DOHH2 (cell line): ENCODE results near the gene YTHDF1.

Source experiments
- H3F3A ChIP-seq: fragments of 200-600 bp; sonication (generic), shearing (Covaris generic); 2 replicates; pipeline ENCODE4 v1.6.0; 2016; ENCODE audit warnings: antibody characterized with exemption, mild to moderate bottlenecking; ENCODE audit not compliant: control insufficient read depth, insufficient read depth
- H3K27ac ChIP-seq: fragments of 200-600 bp; sonication (generic); 2 replicates; pipeline ENCODE4 v1.5.1; 2014; ENCODE audit warnings: low read depth, mild to moderate bottlenecking, low read length, moderate library complexity
- H3K27me3 ChIP-seq: fragments of 200-600 bp; sonication (generic); 2 replicates; pipeline ENCODE4 v1.6.1; 2014; ENCODE audit warnings: mild to moderate bottlenecking, low read length, mixed read lengths; ENCODE audit not compliant: control insufficient read depth
- H3K36me3 ChIP-seq: fragments of 200-600 bp; sonication (generic); 2 replicates; pipeline ENCODE4 v1.6.1; 2014; ENCODE audit warnings: mild to moderate bottlenecking, low read length, moderate library complexity, mixed read lengths; ENCODE audit not compliant: control insufficient read depth
- H3K4me1 ChIP-seq: fragments of 200-600 bp; sonication (generic); 2 replicates; pipeline ENCODE4 v1.6.1; 2014; ENCODE audit warnings: mild to moderate bottlenecking, low read length, mixed read lengths; ENCODE audit not compliant: control insufficient read depth
- H3K4me2 ChIP-seq: fragments of 200-600 bp; sonication (generic); 2 replicates; pipeline ENCODE4 v1.6.0; 2014; ENCODE audit warnings: mild to moderate bottlenecking, low read length, moderate library complexity
- H3K4me3 ChIP-seq: fragments of 200-600 bp; sonication (generic); 2 replicates; pipeline ENCODE4 v1.5.1; 2014; ENCODE audit warnings: mild to moderate bottlenecking, low read length, mixed read lengths
- H3K79me2 ChIP-seq: fragments of 200-600 bp; sonication (generic); 2 replicates; pipeline ENCODE4 v1.6.1; 2014; ENCODE audit warnings: mild to moderate bottlenecking, low read length, mixed read lengths; ENCODE audit not compliant: control insufficient read depth
- H3K9me2 ChIP-seq: fragments of 200-600 bp; sonication (generic); replicated peaks from 2 replicates; pipeline ENCODE4 v1.6.1; 2014; ENCODE audit warnings: mild to moderate bottlenecking, low read length, mixed read lengths; ENCODE audit not compliant: control insufficient read depth
- H3K9me3 ChIP-seq: fragments of 200-600 bp; sonication (generic); 2 replicates; pipeline ENCODE4 v1.6.1; 2014; ENCODE audit warnings: antibody characterized with exemption, low read length, mixed read lengths; ENCODE audit not compliant: control insufficient read depth, insufficient read depth
- H4K20me1 ChIP-seq: fragments of 200-600 bp; sonication (generic); 2 replicates; pipeline ENCODE4 v1.6.0; 2014; ENCODE audit warnings: low read depth, mild to moderate bottlenecking, antibody characterized with exemption, low read length, moderate library complexity; ENCODE audit not compliant: control insufficient read depth, insufficient read depth
- CTCF ChIP-seq: fragments of 200-600 bp; sonication (generic); IDR thresholded peaks from one replicate; pipeline ENCODE4 v1.5.1; 2014; ENCODE audit warnings: antibody characterized with exemption, mild to moderate bottlenecking, low read depth, low read length; ENCODE audit not compliant: poor library complexity, severe bottlenecking
- EZH2phosphoT487 ChIP-seq: fragments of 200-600 bp; sonication (generic); IDR thresholded peaks from 2 replicates; pipeline ENCODE4 v1.6.1; 2017; ENCODE audit warnings: borderline replicate concordance, mild to moderate bottlenecking, antibody characterized with exemption, low read length, moderate library complexity, mixed read lengths

Gene YTHDF1

DNA sequence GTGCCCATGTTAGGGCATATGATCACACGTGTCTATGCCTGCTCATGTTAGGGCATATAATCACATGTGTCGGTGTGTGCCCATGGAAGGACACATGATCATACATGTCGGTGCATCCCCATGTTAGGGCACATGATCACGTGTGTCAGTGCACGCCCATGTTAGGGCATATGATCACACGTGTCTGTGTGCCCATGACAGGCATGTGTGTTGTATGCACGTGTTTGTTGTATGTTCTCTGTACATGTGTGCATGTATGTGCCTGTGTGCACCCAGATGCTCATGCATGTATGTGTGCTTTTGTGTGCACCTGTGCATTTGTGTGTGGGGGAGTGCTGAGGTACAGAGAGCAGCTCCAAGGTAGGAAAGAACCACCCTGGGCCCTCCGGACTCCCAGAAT is 29.8 kb downstream of the YTHDF1 start:
- Histone ChIP-seq H3K4me2 (no peak overlapping the region), H3F3A (no peaks in the 10 kb centered on the region), H3K9me3 (peaks cover 8% of the 10 kb centered on the region; the same call in 1 of the 2 replicates), H3K79me2 (no peaks in the 10 kb centered on the region), H3K9me2 (no peaks in the 10 kb centered on the region), H4K20me1 (no peaks in the 10 kb centered on the region), H3K36me3 (no peaks in the 10 kb centered on the region), H3K27ac (no peak overlapping the region), H3K4me1 (no peaks in the 10 kb centered on the region), H3K27me3 (peaks cover 3% of the 10 kb centered on the region), H3K4me3 (no peak overlapping the region)
- TF ChIP-seq CTCF (no peak), EZH2phosphoT487 (no peak)

DNA sequence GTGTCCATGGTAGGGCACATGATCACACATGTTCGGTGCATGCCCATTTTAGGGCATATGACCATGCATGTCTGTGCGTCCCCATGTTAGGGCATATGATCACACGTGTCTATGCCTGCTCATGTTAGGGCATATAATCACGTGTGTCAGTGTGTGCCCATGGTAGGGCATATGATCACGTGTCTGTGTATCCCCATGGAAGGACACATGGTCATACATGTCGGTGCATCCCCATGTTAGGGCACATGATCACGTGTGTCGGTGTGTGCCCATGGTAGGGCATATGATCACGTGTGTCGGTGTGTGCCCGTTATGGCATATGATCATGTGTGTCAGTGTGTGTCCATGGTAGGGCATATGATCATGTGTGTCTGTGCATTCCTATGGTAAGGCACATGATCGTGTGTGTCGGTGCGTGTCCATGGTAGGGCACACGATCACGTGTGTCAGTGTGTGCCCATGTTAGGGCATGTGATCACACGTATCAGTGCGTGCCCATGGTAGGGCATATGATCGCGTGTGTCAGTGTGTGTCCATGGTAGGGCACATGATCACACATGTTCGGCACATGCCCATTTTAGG is 30.6 kb downstream of the YTHDF1 start:
- no peak overlapping the region for H3K27ac ChIP-seq
- H3K79me2 ChIP-seq = no peaks in the 10 kb centered on the region
- no peak overlapping the region for H3K4me3 ChIP-seq
- H3K9me3 ChIP-seq = peaks cover 8% of the 10 kb centered on the region; the same call in 1 of the 2 replicates
- no peaks in the 10 kb centered on the region for H3K4me1 ChIP-seq
- H3K36me3 ChIP-seq = no peaks in the 10 kb centered on the region
- H3K4me2 ChIP-seq = no peak overlapping the region
- no peaks in the 10 kb centered on the region for H4K20me1 ChIP-seq
- no peaks in the 10 kb centered on the region for H3K9me2 ChIP-seq
- no peaks in the 10 kb centered on the region for H3F3A ChIP-seq
- TF ChIP-seq CTCF = no peak
- no peak for TF ChIP-seq EZH2phosphoT487
- peaks cover 8% of the 10 kb centered on the region for H3K27me3 ChIP-seq

GRCh38 chr20:63183422-63184146 is 32.3 kb downstream of the YTHDF1 start:
- Histone ChIP-seq H4K20me1 (no peaks in the 10 kb centered on the region), H3K27me3 (peaks cover 18% of the 10 kb centered on the region), H3K4me2 (no peak overlapping the region), H3K9me3 (peaks cover 8% of the 10 kb centered on the region; the same call in 1 of the 2 replicates), H3K9me2 (no peaks in the 10 kb centered on the region), H3K4me1 (peaks cover 3% of the 10 kb centered on the region; the same call in 1 of the 2 replicates), H3K36me3 (no peaks in the 10 kb centered on the region), H3K27ac (no peak overlapping the region), H3K4me3 (no peak overlapping the region), H3K79me2 (no peaks in the 10 kb centered on the region), H3F3A (no peaks in the 10 kb centered on the region)
- TF ChIP-seq CTCF (peak; percentile 95), EZH2phosphoT487 (no peak)
